ENCODE data around the gene LAMA1. TPM values are rescaled to one million over a fixed set of nuclear protein-coding genes. Genes with fewer than 3 reads are reported as not detected.

LAMA1 gene
- total and polyA plus RNA-seq, 10 of the 15 experiments (the other 5 are each of a cell fraction or from before 2014, with no cell fraction given) = under 0.01 to 1.9 (median 0.06) TPM; not detected in 6

DNA sequence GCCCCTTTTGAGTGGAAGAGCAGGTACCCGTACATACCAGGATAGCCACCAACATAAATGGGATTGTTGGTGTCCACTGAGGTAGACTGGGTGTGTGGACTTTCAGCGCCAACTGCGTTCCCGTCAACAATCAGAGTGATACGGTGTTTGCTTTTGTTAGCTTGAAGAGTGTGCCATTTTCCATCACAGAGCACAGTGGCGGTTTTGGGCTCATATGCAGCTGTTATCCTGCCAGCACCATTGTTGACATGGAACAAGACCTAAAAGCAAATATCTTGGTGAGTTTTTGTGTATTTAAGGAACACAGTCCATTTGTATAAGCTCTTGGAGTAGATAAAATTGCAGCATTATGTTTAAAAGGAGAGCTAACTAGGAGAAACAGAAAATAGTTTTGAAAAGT, 174.5 kb downstream of the LAMA1 start:
- ChIA-PET RAD21 (ENCODE audit: unreplicated experiment) (no interaction called here), CTCF (no interaction called here), POLR2A (no interaction called here), SMC1A (ENCODE audit: uncharacterized antibody, unreplicated experiment) (no interaction called here)
- WGBS (ENCODE audit: insufficient coverage, insufficient replicate concordance, low lambda C conversion rate, missing lambda C conversion rate) = 75% methylated on average over 6 of the region's 6 CpGs
- H3K9me3 ChIP-seq (replicated peaks; ENCODE audit: control insufficient read depth, insufficient read depth, low read length) = no peaks in the 10 kb centered on the region
- no peak overlapping the region for H2AFZ ChIP-seq (ENCODE audit: control insufficient read depth, low read depth, low read length)
- H3K36me3 ChIP-seq (ENCODE audit: control insufficient read depth in 2 of 2, insufficient read depth in 2 of 2, low read length in 1 of 2) = no peaks in the 10 kb centered on the region
- H3K27me3 ChIP-seq (replicated peaks in 1 of 2; ENCODE audit: control insufficient read depth in 2 of 2, insufficient read depth in 2 of 2, low read length in 1 of 2) = peaks cover 0 to 1% of the 10 kb centered on the region in 2 experiments; a peak in 1 of 4 replicates
- no peak for FAIRE-seq
- no peak for DNase-seq (ENCODE audit: low read depth, low spot score)
- in situ Hi-C loops (cut with MboI) (loop anchor here (25.0 kb wide), 1 partner anchor 1994 kb away; no protein-coding TSS in a partner anchor), intact Hi-C loops (cut with micrococcal nuclease; ENCODE audit: unreplicated experiment) (no loop called here)
- H3K4me1 ChIP-seq (ENCODE audit: control insufficient read depth, insufficient read depth, low read length) = no peaks in the 10 kb centered on the region
- no peaks in the 10 kb centered on the region for H4K20me1 ChIP-seq (ENCODE audit: control insufficient read depth, insufficient read depth)
- no peaks in the 10 kb centered on the region for H3K79me2 ChIP-seq (ENCODE audit: control insufficient read depth, insufficient read depth, low read length)
- no peak overlapping the region for H3K27ac ChIP-seq (ENCODE audit: control insufficient read depth, insufficient read depth)
- H3K4me2 ChIP-seq (ENCODE audit: control insufficient read depth, insufficient read depth) = no peak overlapping the region
- no TSS peak for BruUV-seq (replicated peaks)
- H3K9ac ChIP-seq (ENCODE audit: control insufficient read depth, insufficient read depth, low read length) = no peak overlapping the region
- no peak for ATAC-seq
- no peak overlapping the region for H3K4me3 ChIP-seq
- TF ChIP-seq CREM (IDR thresholded peaks at IDR 0.05; ENCODE audit: low read depth) (no peak), RELA (IDR thresholded peaks at IDR 0.05; ENCODE audit: borderline replicate concordance, partially characterized antibody) (no peak), JUNB (IDR thresholded peaks at IDR 0.05) (no peak), TCF12 (IDR thresholded peaks at IDR 0.05; ENCODE audit: low read depth, low read length) (no peak), RAD51 (IDR thresholded peaks at IDR 0.05) (no peak), RAD21 (IDR thresholded peaks at IDR 0.05; ENCODE audit: insufficient read depth, low read depth, low read length) (no peak)
- TF ChIP-seq, protein P1, sequence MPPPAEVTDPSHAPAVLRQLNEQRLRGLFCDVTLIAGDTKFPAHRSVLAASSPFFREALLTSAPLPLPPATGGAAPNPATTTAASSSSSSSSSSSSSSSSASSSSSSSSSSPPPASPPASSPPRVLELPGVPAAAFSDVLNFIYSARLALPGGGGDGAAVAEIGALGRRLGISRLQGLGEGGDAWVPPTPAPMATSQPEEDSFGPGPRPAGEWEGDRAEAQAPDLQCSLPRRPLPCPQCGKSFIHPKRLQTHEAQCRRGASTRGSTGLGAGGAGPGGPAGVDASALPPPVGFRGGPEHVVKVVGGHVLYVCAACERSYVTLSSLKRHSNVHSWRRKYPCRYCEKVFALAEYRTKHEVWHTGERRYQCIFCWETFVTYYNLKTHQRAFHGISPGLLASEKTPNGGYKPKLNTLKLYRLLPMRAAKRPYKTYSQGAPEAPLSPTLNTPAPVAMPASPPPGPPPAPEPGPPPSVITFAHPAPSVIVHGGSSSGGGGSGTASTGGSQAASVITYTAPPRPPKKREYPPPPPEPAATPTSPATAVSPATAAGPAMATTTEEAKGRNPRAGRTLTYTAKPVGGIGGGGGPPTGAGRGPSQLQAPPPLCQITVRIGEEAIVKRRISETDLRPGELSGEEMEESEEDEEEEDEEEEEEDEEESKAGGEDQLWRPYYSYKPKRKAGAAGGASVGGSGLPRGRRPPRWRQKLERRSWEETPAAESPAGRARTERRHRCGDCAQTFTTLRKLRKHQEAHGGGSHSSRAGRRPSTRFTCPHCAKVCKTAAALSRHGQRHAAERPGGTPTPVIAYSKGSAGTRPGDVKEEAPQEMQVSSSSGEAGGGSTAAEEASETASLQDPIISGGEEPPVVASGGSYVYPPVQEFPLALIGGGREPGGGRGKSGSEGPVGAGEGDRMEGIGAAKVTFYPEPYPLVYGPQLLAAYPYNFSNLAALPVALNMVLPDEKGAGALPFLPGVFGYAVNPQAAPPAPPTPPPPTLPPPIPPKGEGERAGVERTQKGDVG (CRISPR knock-in tag; IDR thresholded peaks at IDR 0.05) = no peak
- TF ChIP-seq, protein P2, sequence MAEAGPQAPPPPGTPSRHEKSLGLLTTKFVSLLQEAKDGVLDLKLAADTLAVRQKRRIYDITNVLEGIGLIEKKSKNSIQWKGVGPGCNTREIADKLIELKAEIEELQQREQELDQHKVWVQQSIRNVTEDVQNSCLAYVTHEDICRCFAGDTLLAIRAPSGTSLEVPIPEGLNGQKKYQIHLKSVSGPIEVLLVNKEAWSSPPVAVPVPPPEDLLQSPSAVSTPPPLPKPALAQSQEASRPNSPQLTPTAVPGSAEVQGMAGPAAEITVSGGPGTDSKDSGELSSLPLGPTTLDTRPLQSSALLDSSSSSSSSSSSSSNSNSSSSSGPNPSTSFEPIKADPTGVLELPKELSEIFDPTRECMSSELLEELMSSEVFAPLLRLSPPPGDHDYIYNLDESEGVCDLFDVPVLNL (IDR thresholded peaks at IDR 0.05; ENCODE audit: low read depth, low read length) = no peak
- TF ChIP-seq, protein P3, sequence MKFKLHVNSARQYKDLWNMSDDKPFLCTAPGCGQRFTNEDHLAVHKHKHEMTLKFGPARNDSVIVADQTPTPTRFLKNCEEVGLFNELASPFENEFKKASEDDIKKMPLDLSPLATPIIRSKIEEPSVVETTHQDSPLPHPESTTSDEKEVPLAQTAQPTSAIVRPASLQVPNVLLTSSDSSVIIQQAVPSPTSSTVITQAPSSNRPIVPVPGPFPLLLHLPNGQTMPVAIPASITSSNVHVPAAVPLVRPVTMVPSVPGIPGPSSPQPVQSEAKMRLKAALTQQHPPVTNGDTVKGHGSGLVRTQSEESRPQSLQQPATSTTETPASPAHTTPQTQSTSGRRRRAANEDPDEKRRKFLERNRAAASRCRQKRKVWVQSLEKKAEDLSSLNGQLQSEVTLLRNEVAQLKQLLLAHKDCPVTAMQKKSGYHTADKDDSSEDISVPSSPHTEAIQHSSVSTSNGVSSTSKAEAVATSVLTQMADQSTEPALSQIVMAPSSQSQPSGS (IDR thresholded peaks at IDR 0.05; ENCODE audit: low read length) = no peak

Data from GM12878 (cell line).